BLaER1 treated with 17β-estradiol and CSF1 and Interleukin-3, amounts not matched to agents 10 nM and 100 nM (cell line): ENCODE measurements around the gene ELK4.

Experiments
- H3K27ac ChIP-seq, 11 experiments: shearing (Covaris generic); formaldehyde crosslinking; 2 replicates each; pipeline ENCODE4 v1.8.1; 2022
- H3K27me3 ChIP-seq, 11 experiments: shearing (Covaris generic); formaldehyde crosslinking; 2 replicates each; pipeline ENCODE4 v1.8.1; 2022
- H3K36me3 ChIP-seq, 11 experiments: shearing (Covaris generic); formaldehyde crosslinking; 2 replicates each; pipeline ENCODE4 v1.8.1; 2022
- H3K4me1 ChIP-seq, 10 experiments: shearing (Covaris generic); formaldehyde crosslinking; 2 replicates each; pipeline ENCODE4 v1.8.1; 2022
- H3K4me2 ChIP-seq, 11 experiments: shearing (Covaris generic); formaldehyde crosslinking; 2 replicates each; pipeline ENCODE4 v1.8.1; 2022
- H3K4me3 ChIP-seq, 10 experiments: shearing (Covaris generic); formaldehyde crosslinking; 2 replicates each; pipeline ENCODE4 v1.8.1; 2022
- H3K9ac ChIP-seq, 11 experiments: shearing (Covaris generic); formaldehyde crosslinking; 2 replicates each; pipeline ENCODE4 v1.8.1; 2022
- H3K9me3 ChIP-seq, 11 experiments: shearing (Covaris generic); formaldehyde crosslinking; replicated peaks in 1 of 11; 2 replicates each; pipeline ENCODE4 v1.8.1; 2022
- H4K20me1 ChIP-seq, 11 experiments: shearing (Covaris generic); formaldehyde crosslinking; 2 replicates each; pipeline ENCODE4 v1.8.1; 2022
- Cebpa-rat ChIP-seq, 11 experiments: shearing (Covaris generic); IDR thresholded peaks; 2 replicates each; pipeline ENCODE4 v1.8.1; 2022

Gene ELK4

DNA sequence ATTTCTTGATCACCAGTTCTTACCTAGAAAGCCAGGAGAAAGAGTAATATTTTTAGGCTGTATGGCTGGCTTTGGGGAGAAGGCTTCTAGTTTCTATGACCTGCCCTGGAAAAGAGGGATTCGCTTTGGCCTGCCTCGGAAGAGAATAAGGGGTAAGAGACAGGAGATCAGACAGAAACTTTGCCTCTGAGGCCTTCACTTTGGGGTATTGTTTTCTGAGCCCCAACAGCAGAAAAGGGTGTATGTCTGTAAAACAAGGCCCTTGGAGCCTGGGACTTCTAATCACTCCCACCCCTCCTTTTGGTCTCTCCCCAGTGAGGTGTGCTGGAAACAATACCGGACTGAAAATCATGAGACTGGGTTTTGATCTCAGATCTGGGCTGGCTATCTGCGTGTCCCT lies 43.4 kb upstream of the ELK4 start:
- H3K4me1 ChIP-seq, result peaks cover 47 to 69% (median 51%) of the 10 kb centered on the region in 10 experiments
- H3K4me2 ChIP-seq, result 0 out of 22 replicates have a peak overlapping the region, but pooled peaks of 3 of the 11 experiments have one; percentile 3 to 18 (median 13)
- H3K36me3 ChIP-seq, result no peaks in the 10 kb centered on the region
- H3K4me3 ChIP-seq, result no peak overlapping the region
- no peaks in the 10 kb centered on the region for H3K9me3 ChIP-seq
- no peak for TF ChIP-seq Cebpa-rat (IDR thresholded peaks at IDR 0.05)
- peaks cover 0 to 20% (median 0%) of the 10 kb centered on the region in 11 experiments; a peak in 7 of 22 replicates for H4K20me1 ChIP-seq
- H3K27me3 ChIP-seq, result no peaks in the 10 kb centered on the region
- H3K9ac ChIP-seq, result no peak overlapping the region
- H3K27ac ChIP-seq, result no peak overlapping the region

GRCh38 chr1:205672970-205673369 lies 41.2 kb upstream of the ELK4 start:
- no peak overlapping the region for H3K9ac ChIP-seq
- no peak overlapping the region for H3K4me2 ChIP-seq
- TF ChIP-seq Cebpa-rat (IDR thresholded peaks at IDR 0.05), result no peak
- H3K9me3 ChIP-seq, result no peaks in the 10 kb centered on the region
- H3K4me1 ChIP-seq, result peaks cover 50 to 74% (median 56%) of the 10 kb centered on the region in 10 experiments
- H3K4me3 ChIP-seq, result no peak overlapping the region
- H3K27ac ChIP-seq, result no peak overlapping the region
- H3K36me3 ChIP-seq, result no peaks in the 10 kb centered on the region
- no peaks in the 10 kb centered on the region for H3K27me3 ChIP-seq
- peaks cover 0 to 32% (median 0%) of the 10 kb centered on the region in 11 experiments; a peak in 7 of 22 replicates for H4K20me1 ChIP-seq

DNA sequence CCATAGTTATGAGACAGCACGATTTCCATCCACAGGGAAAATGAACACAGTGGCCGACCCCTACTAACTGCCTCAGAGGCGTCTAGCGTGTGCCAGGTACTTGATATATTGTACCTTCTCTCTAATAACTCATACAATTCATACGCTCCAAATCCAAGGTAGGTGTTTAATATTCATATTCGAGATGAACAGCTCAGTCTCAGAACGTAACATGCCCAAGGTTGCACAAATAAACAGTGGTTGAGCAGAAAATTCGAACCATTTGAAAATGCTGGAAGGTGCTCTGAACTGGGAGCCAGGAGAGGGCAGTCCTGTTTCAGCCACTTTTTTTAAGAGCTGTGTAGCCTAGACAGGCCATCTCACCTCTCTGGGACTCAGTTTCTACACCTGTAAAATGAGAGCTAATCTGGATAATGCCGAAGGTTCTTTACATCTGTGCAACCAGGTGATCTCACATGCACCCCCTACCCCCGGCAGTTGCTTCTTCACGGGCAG lies 40.6 kb upstream of the ELK4 start:
- H3K9ac ChIP-seq, result no peak overlapping the region
- H3K4me1 ChIP-seq, result peaks cover 44 to 70% (median 54%) of the 10 kb centered on the region in 10 experiments
- no peaks in the 10 kb centered on the region for H3K36me3 ChIP-seq
- H3K27ac ChIP-seq, result no peak overlapping the region
- TF ChIP-seq Cebpa-rat (IDR thresholded peaks at IDR 0.05), result no peak
- no peaks in the 10 kb centered on the region for H3K27me3 ChIP-seq
- H3K9me3 ChIP-seq, result no peaks in the 10 kb centered on the region
- peak overlapping the region in 5 of 11 experiments; percentile 3 to 92 (median 19); a peak in 4 of 22 replicates for H3K4me2 ChIP-seq
- peaks cover 0 to 36% (median 0%) of the 10 kb centered on the region in 11 experiments; a peak in 7 of 22 replicates for H4K20me1 ChIP-seq
- no peak overlapping the region for H3K4me3 ChIP-seq

- no peak overlapping the region; a peak in 1 of 22 replicates for H3K9ac ChIP-seq
- H3K27me3 ChIP-seq, result no peaks in the 10 kb centered on the region
- H3K27ac ChIP-seq, result no peak overlapping the region
- no peak for TF ChIP-seq Cebpa-rat (IDR thresholded peaks at IDR 0.05)
- peaks cover 0 to 44% (median 0%) of the 10 kb centered on the region in 11 experiments; a peak in 8 of 22 replicates for H4K20me1 ChIP-seq
- peak overlapping the region in 10 of 11 experiments; percentile 26 to 92 (median 75); a peak in 17 of 22 replicates for H3K4me2 ChIP-seq
- no peak overlapping the region for H3K4me3 ChIP-seq
- H3K9me3 ChIP-seq, result no peaks in the 10 kb centered on the region
- H3K4me1 ChIP-seq, result peaks cover 50 to 70% (median 58%) of the 10 kb centered on the region in 10 experiments
- no peaks in the 10 kb centered on the region for H3K36me3 ChIP-seq
Observed at GRCh38 chr1:205670611-205671430, 39.0 kb upstream of the ELK4 start.

DNA sequence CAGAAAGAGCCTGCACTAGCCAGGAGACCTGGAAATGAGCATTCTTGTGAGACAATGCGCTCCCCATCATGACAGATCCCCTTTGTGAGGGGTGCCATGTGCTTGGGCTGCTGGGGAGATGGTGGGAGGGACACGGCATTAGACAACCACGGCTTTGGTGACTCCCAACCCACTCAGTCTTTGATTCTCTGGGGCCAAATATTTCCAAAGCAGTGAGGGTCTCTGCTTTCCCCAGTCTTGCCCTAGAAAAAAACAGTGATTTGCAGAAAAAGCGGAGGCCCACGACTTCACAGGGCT lies 38.3 kb upstream of the ELK4 start:
- no peak for TF ChIP-seq Cebpa-rat (IDR thresholded peaks at IDR 0.05)
- Histone ChIP-seq H4K20me1 (peaks cover 0 to 42% (median 0%) of the 10 kb centered on the region in 11 experiments; a peak in 8 of 22 replicates), H3K9ac (peak overlapping the region in 1 of 11 experiments; percentile 27; a peak in 1 of 22 replicates), H3K4me3 (no peak overlapping the region), H3K4me1 (peaks cover 57 to 71% (median 65%) of the 10 kb centered on the region in 10 experiments), H3K27ac (no peak overlapping the region; a peak in 1 of 22 replicates), H3K4me2 (peak overlapping the region; percentile 57 to 92 (median 75); a peak in 19 of 22 replicates), H3K9me3 (no peaks in the 10 kb centered on the region), H3K27me3 (no peaks in the 10 kb centered on the region), H3K36me3 (no peaks in the 10 kb centered on the region)

DNA sequence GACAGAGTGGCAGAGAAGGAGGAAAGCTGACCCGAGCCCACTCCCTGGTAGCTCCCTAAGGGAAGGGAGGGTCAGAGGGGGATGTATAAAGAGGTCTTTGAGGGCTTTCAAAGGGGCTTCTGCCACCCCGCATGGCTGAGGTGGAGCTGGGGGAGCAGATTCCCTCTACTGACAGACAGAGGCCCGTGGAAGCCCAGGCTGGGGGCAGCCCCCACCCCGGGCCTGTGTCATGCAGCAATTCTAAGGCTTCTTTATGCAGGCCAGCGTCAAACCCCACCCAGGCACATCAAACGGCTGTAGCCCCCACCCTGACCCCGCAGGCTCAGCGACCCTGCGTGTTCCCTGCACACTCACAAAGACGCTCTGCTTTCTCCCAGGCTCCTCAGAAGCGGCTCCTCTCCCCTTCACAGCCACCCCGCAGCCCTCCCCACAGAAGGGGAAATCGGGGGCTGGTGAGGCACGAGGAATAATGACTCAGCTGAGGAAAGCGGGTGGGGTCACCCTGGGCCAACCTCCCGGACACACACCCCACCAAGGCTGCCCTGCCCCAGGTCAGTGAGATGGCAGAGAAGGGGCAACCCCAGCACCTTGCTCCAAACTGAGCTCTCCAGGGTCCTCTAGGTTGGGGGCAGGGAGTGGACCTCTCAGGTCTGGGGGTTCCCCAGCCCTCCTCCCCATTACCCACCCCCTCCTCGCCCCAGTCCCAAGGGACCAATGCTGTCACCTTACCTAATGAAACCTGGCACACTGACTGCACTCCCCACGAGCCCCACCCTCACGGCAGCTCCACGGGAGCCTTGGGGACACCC lies 37.7 kb upstream of the ELK4 start:
- no peak for TF ChIP-seq Cebpa-rat (IDR thresholded peaks at IDR 0.05)
- Histone ChIP-seq H4K20me1 (peaks cover 0 to 47% (median 0%) of the 10 kb centered on the region in 11 experiments; a peak in 8 of 22 replicates), H3K9me3 (no peaks in the 10 kb centered on the region), H3K27me3 (no peaks in the 10 kb centered on the region), H3K4me2 (peak overlapping the region; percentile 57 to 92 (median 75)), H3K4me1 (peaks cover 63 to 76% (median 70%) of the 10 kb centered on the region in 10 experiments), H3K27ac (peak overlapping the region in 5 of 11 experiments; percentile 29 to 58 (median 39); a peak in 9 of 22 replicates), H3K9ac (peak overlapping the region in 8 of 11 experiments; percentile 12 to 66 (median 42); a peak in 10 of 22 replicates), H3K4me3 (0 out of 20 replicates have a peak overlapping the region, but pooled peaks of 1 of the 10 experiments have one; percentile 19), H3K36me3 (no peaks in the 10 kb centered on the region)

DNA sequence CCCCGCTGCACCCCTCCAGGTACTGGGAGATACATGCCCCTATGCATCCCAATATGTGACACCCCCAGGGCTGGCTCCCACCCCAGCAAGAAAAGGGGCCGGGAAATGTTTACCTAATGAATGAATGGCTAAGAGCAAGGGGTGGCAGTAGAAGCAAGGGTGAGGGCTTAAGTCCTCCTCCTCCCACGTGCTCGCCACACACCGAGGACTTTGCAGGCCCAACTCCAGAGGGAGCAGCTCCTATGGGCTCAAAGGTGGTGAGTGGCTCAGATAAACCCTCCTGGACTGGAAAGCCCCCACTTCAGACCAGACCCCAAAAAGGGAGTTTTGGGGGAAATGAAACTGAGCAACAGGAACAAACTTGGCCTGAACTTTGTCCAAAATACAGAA lies 37.1 kb upstream of the ELK4 start:
- H3K9ac ChIP-seq, result peak overlapping the region in 4 of 11 experiments; percentile 12 to 66 (median 45); a peak in 3 of 22 replicates
- TF ChIP-seq Cebpa-rat (IDR thresholded peaks at IDR 0.05), result no peak
- no peaks in the 10 kb centered on the region for H3K27me3 ChIP-seq
- H4K20me1 ChIP-seq, result peaks cover 0 to 53% (median 0%) of the 10 kb centered on the region in 11 experiments; a peak in 8 of 22 replicates
- peaks cover 69 to 82% (median 76%) of the 10 kb centered on the region in 10 experiments for H3K4me1 ChIP-seq
- H3K36me3 ChIP-seq, result no peaks in the 10 kb centered on the region
- H3K4me2 ChIP-seq, result peak overlapping the region; percentile 57 to 92 (median 75)
- H3K4me3 ChIP-seq, result no peak overlapping the region
- H3K27ac ChIP-seq, result peak overlapping the region in 5 of 11 experiments; percentile 29 to 58 (median 39); a peak in 5 of 22 replicates
- H3K9me3 ChIP-seq, result no peaks in the 10 kb centered on the region

DNA sequence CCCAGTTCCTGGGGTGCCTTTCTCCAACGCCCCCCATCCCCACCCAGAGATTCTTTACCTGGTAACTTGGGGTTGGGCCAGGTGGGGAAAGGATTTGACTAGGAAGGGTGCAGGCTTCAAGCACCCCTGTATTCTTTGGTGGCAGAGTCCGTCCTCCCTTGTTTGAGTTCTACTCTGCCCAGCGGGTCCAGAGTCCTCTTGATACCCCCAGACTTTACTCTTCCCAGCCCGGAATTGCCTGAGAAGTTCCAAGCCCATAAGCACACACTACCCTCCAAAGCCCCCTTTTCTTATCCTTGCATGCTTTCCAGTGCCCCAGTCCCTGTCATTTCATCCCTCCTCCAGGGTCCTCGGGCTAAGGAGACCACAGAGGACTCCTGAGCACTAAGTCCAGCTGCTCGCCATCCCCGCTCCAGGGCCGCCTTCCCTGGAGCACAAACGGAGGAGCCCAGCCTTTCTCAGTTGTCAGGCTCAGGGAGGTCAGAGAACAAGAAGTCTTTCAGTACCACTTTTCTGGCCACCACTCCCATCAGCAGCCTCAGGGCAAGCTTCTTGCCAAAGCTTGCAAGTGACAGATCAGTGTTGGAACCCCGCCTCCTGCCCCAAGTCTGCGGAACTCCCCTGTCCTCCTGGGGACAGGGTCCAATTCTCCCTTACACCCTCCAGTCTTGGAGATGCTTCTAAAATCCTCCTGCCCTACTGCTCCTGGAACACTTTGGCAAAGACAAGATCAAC lies 36.3 kb upstream of the ELK4 start:
- Histone ChIP-seq H3K36me3 (peaks cover 0 to 4% (median 0%) of the 10 kb centered on the region in 11 experiments; a peak in 2 of 22 replicates), H3K4me3 (no peak overlapping the region), H3K27me3 (no peaks in the 10 kb centered on the region), H4K20me1 (peaks cover 0 to 62% (median 2%) of the 10 kb centered on the region in 11 experiments; a peak in 9 of 22 replicates), H3K9me3 (no peaks in the 10 kb centered on the region), H3K4me2 (peak overlapping the region; percentile 57 to 92 (median 75)), H3K9ac (no peak overlapping the region), H3K4me1 (peaks cover 77 to 91% (median 85%) of the 10 kb centered on the region in 10 experiments), H3K27ac (no peak overlapping the region)
- no peak for TF ChIP-seq Cebpa-rat (IDR thresholded peaks at IDR 0.05)
